Lower lobe of right lung (tissue), 2 donors: ENCODE results near the gene MYLK. TPM values are rescaled to one million over a fixed set of nuclear protein-coding genes. Genes with fewer than 3 reads are reported as not detected.

Source experiments
- ATAC-seq, 2 donors: fragments of 200-7000 bp; cut with Tn5 transposase; one replicate each; pipeline ENCODE4 v1.9.1; 2020 to 2022; ENCODE audit warnings: mild to moderate bottlenecking in 2 of 2, moderate library complexity in 2 of 2
- DNase-seq: peaks from one replicate; pipeline ENCODE4 v3.0.0-alpha.2; 2020
- H3K27ac ChIP-seq: fragments of 200-600 bp; one replicate; pipeline ENCODE4 v1.8.0; 2022
- H3K27me3 ChIP-seq: fragments of 200-600 bp; one replicate; pipeline ENCODE4 v1.8.0; 2022; ENCODE audit warnings: low read depth
- H3K36me3 ChIP-seq: fragments of 200-600 bp; one replicate; pipeline ENCODE4 v1.8.0; 2022; ENCODE audit warnings: mild to moderate bottlenecking
- H3K4me1 ChIP-seq: fragments of 200-600 bp; one replicate; pipeline ENCODE4 v1.8.0; 2022
- H3K4me3 ChIP-seq: fragments of 200-600 bp; one replicate; pipeline ENCODE4 v1.8.0; 2022; ENCODE audit warnings: mild to moderate bottlenecking
- H3K9me3 ChIP-seq: fragments of 200-600 bp; one replicate; pipeline ENCODE4 v1.8.0; 2022
- intact Hi-C: fragments of 100-400 bp; cut with DNase I; formaldehyde crosslinking; loops from one replicate; pipeline ENCODE4 v1.11.0; 2022
- total RNA-seq: library from RNA; stranded (reverse); fragmentation: NEBNext Ultra II Directional; extraction: Animal tissue kit (Norgen Biotek cat#: 25700); gene quantifications from one replicate; pipeline ENCODE4 v1.2.1, GENCODE V29; 2021
- TF ChIP-seq, protein P1 (sequence below): fragments of 200-600 bp; IDR thresholded peaks from one replicate; pipeline ENCODE4 v1.8.0; 2022; ENCODE audit warnings: antibody characterized with exemption, mild to moderate bottlenecking
- donor health status: DM: no; HTN: yes; CAD: no; lungs with severe emphysema.

MYLK gene
- total RNA-seq, 1 donor from 2014 or later = 156 TPM

DNA sequence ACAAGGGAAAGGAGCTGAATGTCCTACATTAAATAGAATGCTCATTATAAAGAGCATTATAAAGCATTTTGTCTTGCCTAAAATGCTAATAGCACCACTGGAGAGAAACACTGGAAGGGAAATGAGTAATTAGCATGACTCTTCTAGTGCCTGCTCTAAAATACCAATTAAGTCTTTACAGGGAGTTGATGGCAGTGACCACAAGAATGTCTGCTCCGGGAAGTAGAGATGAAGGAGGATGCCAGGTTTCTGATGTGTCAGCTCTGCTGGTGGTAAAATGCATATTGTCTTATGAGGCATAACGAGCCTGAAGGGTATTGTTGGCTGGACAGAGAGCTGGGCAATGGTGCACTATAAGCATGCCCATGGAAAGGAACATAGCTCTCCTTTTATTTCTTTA, 49.5 kb downstream of the MYLK start:
- DNase-seq (no peak), ATAC-seq (no peak)
- TF ChIP-seq, protein P1, sequence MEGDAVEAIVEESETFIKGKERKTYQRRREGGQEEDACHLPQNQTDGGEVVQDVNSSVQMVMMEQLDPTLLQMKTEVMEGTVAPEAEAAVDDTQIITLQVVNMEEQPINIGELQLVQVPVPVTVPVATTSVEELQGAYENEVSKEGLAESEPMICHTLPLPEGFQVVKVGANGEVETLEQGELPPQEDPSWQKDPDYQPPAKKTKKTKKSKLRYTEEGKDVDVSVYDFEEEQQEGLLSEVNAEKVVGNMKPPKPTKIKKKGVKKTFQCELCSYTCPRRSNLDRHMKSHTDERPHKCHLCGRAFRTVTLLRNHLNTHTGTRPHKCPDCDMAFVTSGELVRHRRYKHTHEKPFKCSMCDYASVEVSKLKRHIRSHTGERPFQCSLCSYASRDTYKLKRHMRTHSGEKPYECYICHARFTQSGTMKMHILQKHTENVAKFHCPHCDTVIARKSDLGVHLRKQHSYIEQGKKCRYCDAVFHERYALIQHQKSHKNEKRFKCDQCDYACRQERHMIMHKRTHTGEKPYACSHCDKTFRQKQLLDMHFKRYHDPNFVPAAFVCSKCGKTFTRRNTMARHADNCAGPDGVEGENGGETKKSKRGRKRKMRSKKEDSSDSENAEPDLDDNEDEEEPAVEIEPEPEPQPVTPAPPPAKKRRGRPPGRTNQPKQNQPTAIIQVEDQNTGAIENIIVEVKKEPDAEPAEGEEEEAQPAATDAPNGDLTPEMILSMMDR = no peak
- intact Hi-C loops = no loop called here
- no peaks in the 10 kb centered on the region for H3K9me3 ChIP-seq
- H3K27me3 ChIP-seq = no peaks in the 10 kb centered on the region
- no peak overlapping the region for H3K27ac ChIP-seq
- H3K4me1 ChIP-seq = no peaks in the 10 kb centered on the region
- H3K4me3 ChIP-seq = no peak overlapping the region
- H3K36me3 ChIP-seq = no peaks in the 10 kb centered on the region

DNA sequence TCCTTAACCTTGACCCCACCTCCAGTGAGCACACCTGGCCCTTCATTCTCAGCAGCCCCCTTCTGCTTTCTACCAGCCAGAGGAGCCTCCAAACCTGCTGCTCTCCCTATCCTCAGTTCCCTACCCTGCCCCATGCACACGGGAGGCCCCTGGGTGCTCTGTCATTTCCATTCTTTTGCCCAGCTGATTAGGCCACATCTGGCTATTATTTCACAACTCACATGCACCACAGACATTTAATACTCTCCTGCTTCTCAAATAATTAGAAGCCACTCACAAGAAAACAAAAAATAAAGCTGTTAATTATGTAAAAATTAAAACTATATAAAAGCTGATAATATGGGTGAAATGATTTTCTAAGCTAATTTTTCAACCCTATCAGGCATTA, 50.7 kb downstream of the MYLK start:
- DNase-seq (no peak), ATAC-seq (no peak)
- no peaks in the 10 kb centered on the region for H3K4me1 ChIP-seq
- H3K27ac ChIP-seq = no peak overlapping the region
- H3K4me3 ChIP-seq = no peak overlapping the region
- intact Hi-C loops = no loop called here
- H3K36me3 ChIP-seq = no peaks in the 10 kb centered on the region
- TF ChIP-seq, protein P1 = no peak
- H3K27me3 ChIP-seq = no peaks in the 10 kb centered on the region
- peaks cover 7% of the 10 kb centered on the region for H3K9me3 ChIP-seq

DNA sequence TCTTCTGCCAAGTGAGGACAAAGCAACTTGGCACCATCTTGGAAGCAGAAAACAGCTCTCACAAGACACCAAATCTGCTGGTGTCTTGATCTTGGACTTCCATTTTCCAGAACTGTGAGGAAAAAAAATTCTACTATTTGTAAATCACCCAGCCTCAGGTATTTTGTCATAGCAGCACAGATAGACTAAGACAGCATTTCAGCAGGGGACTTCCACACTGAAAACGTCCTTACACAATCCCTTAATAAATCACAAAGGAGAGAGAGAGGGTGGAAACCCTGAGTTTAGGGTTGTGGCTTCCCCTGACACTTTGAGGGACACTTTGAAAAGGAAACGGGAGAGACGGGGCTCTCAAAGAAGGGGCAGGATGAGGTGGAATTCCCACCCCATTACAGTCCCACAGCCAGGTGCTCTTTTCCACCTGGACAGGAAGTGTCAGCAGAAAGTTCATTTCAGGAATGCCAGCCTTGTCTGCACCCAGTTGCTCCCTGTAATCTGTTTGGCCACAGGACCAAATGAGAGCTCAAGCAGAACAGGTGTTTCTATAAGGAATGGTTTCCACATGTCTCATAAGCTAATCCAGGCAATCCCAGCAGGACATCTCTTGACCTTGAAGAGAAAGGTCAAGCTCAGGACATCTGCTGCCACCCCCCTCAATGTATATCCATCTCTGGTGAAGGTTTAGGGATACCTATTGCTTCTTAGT, 51.3 kb downstream of the MYLK start:
- ATAC-seq = no peak
- H3K9me3 ChIP-seq = peaks cover 13% of the 10 kb centered on the region
- TF ChIP-seq, protein P1 = no peak

DNA sequence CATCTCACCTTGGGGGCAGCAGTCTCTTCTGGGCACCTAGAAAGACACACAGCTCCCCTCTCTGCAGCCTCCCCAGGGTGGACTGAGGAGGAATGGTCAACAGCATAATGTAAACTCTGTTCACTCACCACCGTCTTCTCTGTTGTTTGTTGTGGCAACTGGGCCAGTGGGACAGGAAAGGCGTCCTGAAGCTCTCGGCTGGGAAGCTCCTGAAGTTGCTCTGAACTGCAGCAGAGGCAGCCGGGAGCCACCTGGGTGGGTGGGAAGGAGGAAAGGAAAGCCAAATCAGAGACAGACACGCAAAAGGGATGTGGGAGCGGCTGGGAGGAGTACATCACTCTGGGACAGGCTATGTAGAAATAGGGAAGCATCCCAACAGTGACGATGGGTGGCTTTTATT, 52.7 kb downstream of the MYLK start:
- Histone ChIP-seq H3K36me3 (no peaks in the 10 kb centered on the region), H3K4me3 (no peak overlapping the region), H3K27me3 (no peaks in the 10 kb centered on the region), H3K4me1 (no peaks in the 10 kb centered on the region), H3K27ac (no peak overlapping the region), H3K9me3 (peaks cover 27% of the 10 kb centered on the region)
- no peak for DNase-seq
- intact Hi-C loops = no loop called here
- TF ChIP-seq, protein P1 = no peak
- no peak for ATAC-seq

More for the DNA sequence above, 51.3 kb downstream of the MYLK start:
- H3K36me3 ChIP-seq = no peaks in the 10 kb centered on the region
- H3K27ac ChIP-seq = no peak overlapping the region
- no peak overlapping the region for H3K4me3 ChIP-seq
- no peak for DNase-seq
- H3K4me1 ChIP-seq = no peaks in the 10 kb centered on the region
- H3K27me3 ChIP-seq = no peaks in the 10 kb centered on the region
- intact Hi-C loops = no loop called here

DNA sequence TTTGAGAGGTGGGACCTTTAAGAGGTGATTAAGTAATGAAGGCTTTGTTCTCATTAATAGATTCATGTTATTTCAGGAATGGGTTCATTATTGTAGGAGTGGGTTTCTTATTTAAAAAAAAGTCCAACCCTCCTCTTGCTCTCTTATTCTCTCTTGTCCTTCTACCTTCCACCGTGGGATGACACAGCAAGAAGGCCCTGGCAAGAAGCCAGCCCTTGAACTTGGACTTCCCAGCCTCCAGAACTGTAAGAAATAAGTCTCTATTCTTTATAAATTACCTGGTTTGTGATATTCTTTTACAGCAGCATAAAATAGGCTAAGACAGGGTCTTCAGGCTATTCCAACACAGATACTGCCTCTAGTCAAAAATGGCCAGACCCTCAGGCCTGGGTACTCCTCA, 62.2 kb downstream of the MYLK start:
- intact Hi-C loops = no loop called here
- TF ChIP-seq, protein P1 = no peak
- peaks cover 9% of the 10 kb centered on the region for H3K9me3 ChIP-seq
- DNase-seq (no peak), ATAC-seq (no peak)
- no peak overlapping the region for H3K27ac ChIP-seq
- H3K27me3 ChIP-seq = no peaks in the 10 kb centered on the region
- no peaks in the 10 kb centered on the region for H3K36me3 ChIP-seq
- peaks cover 14% of the 10 kb centered on the region for H3K4me1 ChIP-seq
- H3K4me3 ChIP-seq = no peak overlapping the region
